Measurements from ENCODE around the gene MYH4. TPM values are rescaled to one million over a fixed set of nuclear protein-coding genes. Genes with fewer than 3 reads are reported as not detected.

Gene MYH4
- total RNA-seq, result not detected
- polyA plus RNA-seq, result not detected

DNA sequence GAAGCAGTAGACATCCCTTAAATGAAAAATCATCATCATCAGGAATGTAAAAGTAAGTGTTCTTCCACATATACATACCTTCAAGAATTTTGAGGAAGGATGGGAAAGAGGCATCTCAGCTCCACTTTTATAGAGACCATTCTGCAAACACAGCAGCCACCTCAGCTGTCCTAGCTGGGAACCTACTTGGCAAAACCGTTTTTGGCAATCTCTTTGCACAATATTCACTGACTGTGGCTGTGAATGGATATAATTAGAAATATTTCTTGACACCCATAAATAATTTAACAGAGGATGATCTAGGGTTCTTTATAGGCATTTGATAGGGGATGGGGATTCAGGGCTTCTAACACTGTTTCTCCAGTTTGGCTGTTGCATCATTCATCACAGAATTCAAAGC lies at the start of gene MYH4:
Gene MYH4 (minus strand): TSS at position 101 of the 400 bp plus-strand sequence. CDS start 2,814 bp downstream, outside the sequence.
- Mint-ChIP-seq H3K27me3 (no peaks in the 10 kb centered on the region), H3K4me3 (no peak within 1 kb of the TSS), H3K4me1 (no peaks in the 10 kb centered on the region), H3K36me3 (no peaks in the 10 kb centered on the region), H3K9me3 (peaks cover 0 to 3% (median under 1%) of the 10 kb centered on the region in 7 donors), H3K27ac (no peak within 1 kb of the TSS)
- no peak within 1 kb of the TSS for H3K27ac ChIP-seq (ENCODE audit: insufficient read depth, low read length, poor library complexity, severe bottlenecking)
- no peak within 1 kb of the TSS for H3K4me3 ChIP-seq (ENCODE audit: low read depth, low read length)
- ATAC-seq (ENCODE audit: low read depth in 2 of 2), result no peak
- no peaks in the 10 kb centered on the region for H3K27me3 ChIP-seq (ENCODE audit: control insufficient read depth, insufficient read depth, low read length)
- no peaks in the 10 kb centered on the region for H3K9me3 ChIP-seq (ENCODE audit: control insufficient read depth in 2 of 2, low read length in 2 of 2)
- no peak for DNase-seq
- no peaks in the 10 kb centered on the region for H3K4me1 ChIP-seq (ENCODE audit: control insufficient read depth, insufficient read depth, low read length, poor library complexity, severe bottlenecking)
- H3K36me3 ChIP-seq (ENCODE audit: control insufficient read depth, insufficient read depth, low read length), result no peaks in the 10 kb centered on the region

DNA sequence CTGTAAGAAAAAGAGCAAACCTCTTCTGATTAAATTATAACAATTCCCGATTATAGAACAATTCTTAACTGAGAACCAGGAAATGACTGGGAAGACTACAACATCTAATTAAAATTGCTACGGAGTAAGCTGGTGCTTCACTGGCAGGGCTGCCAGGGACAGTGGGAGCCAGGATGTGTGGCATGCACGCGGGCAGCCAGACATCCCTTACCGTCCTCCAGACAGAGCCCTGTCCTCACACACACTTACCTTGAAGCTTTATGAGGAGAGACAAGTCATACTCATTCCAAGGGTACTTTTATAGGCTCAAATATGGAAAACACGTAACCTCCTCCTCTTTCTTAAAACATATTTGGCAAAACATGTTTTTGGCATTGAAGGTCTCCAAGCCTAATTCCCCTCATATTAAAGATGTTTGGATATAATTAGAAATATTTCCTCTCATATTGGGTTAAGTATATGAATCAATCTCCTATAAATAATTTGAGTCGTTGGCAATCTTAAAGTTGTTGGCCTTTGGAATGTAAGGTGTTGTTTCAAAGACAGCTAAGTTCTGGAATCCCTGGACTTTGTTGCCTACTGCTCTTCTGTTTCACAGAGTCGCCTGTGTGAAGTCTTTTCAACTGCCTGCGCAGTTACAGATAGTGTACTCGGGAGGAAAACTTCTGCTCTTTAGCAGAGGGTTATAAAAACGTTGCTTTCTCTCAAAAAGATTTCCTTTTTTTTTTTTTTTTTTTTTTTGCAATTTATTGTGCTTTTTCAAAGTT lies 49.1 kb upstream of the MYH4 start, which contains the start of gene MYH1:
Gene MYH1 (minus strand): TSS at position 272 of the 767 bp plus-strand sequence. CDS start 1,900 bp downstream, outside the sequence.
- Mint-ChIP-seq H3K27ac (no peak within 1 kb of the TSS), H3K27me3 (no peaks in the 10 kb centered on the region), H3K4me1 (no peaks in the 10 kb centered on the region), H3K4me3 (no peak within 1 kb of the TSS), H3K36me3 (no peaks in the 10 kb centered on the region), H3K9me3 (peaks cover 0 to 2% (median 0%) of the 10 kb centered on the region in 7 donors)
- H3K27ac ChIP-seq (ENCODE audit: insufficient read depth, low read length, poor library complexity, severe bottlenecking), result no peak within 1 kb of the TSS
- ATAC-seq (ENCODE audit: low read depth in 2 of 2) (no peak), DNase-seq (no peak)
- no peaks in the 10 kb centered on the region for H3K36me3 ChIP-seq (ENCODE audit: control insufficient read depth, insufficient read depth, low read length)
- no peaks in the 10 kb centered on the region for H3K9me3 ChIP-seq (ENCODE audit: control insufficient read depth in 2 of 2, low read length in 2 of 2)
- no peak within 1 kb of the TSS for H3K4me3 ChIP-seq (ENCODE audit: low read depth, low read length)
- H3K27me3 ChIP-seq (ENCODE audit: control insufficient read depth, insufficient read depth, low read length), result no peaks in the 10 kb centered on the region
- no peaks in the 10 kb centered on the region for H3K4me1 ChIP-seq (ENCODE audit: control insufficient read depth, insufficient read depth, low read length, poor library complexity, severe bottlenecking)

- H3K4me1 ChIP-seq (ENCODE audit: control insufficient read depth, insufficient read depth, low read length, poor library complexity, severe bottlenecking), result no peaks in the 10 kb centered on the region
- H3K27me3 Mint-ChIP-seq, result no peaks in the 10 kb centered on the region
- no peak overlapping the region for H3K27ac Mint-ChIP-seq
- H3K4me3 Mint-ChIP-seq, result no peak overlapping the region
- H3K27ac ChIP-seq (ENCODE audit: insufficient read depth, low read length, poor library complexity, severe bottlenecking), result no peak overlapping the region
- H3K36me3 ChIP-seq (ENCODE audit: control insufficient read depth, insufficient read depth, low read length), result no peaks in the 10 kb centered on the region
- ATAC-seq (ENCODE audit: low read depth in 2 of 2) (no peak), DNase-seq (no peak)
- H3K27me3 ChIP-seq (ENCODE audit: control insufficient read depth, insufficient read depth, low read length), result no peaks in the 10 kb centered on the region
- no peak overlapping the region for H3K4me3 ChIP-seq (ENCODE audit: low read depth, low read length)
- no peaks in the 10 kb centered on the region for H3K36me3 Mint-ChIP-seq
- H3K9me3 Mint-ChIP-seq, result no peaks in the 10 kb centered on the region
- H3K4me1 Mint-ChIP-seq, result no peaks in the 10 kb centered on the region
- H3K9me3 ChIP-seq (ENCODE audit: control insufficient read depth in 2 of 2, low read length in 2 of 2), result no peaks in the 10 kb centered on the region
Observed at GRCh38 chr17:10516638-10517037, 47.3 kb upstream of the MYH4 start.

DNA sequence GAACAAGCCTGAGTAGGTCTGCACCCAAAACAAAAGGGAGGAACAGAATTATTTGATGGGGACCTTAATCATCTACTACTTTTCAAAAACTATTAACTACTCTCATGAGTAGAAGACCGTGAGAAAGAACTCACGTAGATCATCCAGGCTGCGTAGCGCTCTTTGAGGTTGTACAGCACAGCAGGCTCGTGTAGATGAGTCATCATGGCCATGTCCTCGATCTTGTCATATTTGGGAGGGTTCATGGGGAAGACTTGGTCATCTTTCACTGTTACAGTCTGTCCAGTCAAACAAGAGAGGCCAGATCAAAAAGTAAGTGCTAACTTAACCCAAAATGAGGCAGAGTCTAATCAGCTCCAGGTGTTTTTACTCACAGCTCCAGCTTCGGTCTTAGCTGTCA lies 46.7 kb upstream of the MYH4 start:
- Histone ChIP-seq H3K4me3 (ENCODE audit: low read depth, low read length) (no peak overlapping the region), H3K27me3 (ENCODE audit: control insufficient read depth, insufficient read depth, low read length) (no peaks in the 10 kb centered on the region), H3K9me3 (ENCODE audit: control insufficient read depth in 2 of 2, low read length in 2 of 2) (no peaks in the 10 kb centered on the region), H3K4me1 (ENCODE audit: control insufficient read depth, insufficient read depth, low read length, poor library complexity, severe bottlenecking) (no peaks in the 10 kb centered on the region), H3K36me3 (ENCODE audit: control insufficient read depth, insufficient read depth, low read length) (no peaks in the 10 kb centered on the region), H3K27ac (ENCODE audit: insufficient read depth, low read length, poor library complexity, severe bottlenecking) (no peak overlapping the region)
- H3K4me1 Mint-ChIP-seq, result no peaks in the 10 kb centered on the region
- peaks cover 0 to 1% (median 0%) of the 10 kb centered on the region in 7 donors for H3K9me3 Mint-ChIP-seq
- H3K4me3 Mint-ChIP-seq, result no peak overlapping the region
- H3K36me3 Mint-ChIP-seq, result no peaks in the 10 kb centered on the region
- H3K27ac Mint-ChIP-seq, result no peak overlapping the region
- DNase-seq (no peak), ATAC-seq (ENCODE audit: low read depth in 2 of 2) (no peak)
- no peaks in the 10 kb centered on the region for H3K27me3 Mint-ChIP-seq

DNA sequence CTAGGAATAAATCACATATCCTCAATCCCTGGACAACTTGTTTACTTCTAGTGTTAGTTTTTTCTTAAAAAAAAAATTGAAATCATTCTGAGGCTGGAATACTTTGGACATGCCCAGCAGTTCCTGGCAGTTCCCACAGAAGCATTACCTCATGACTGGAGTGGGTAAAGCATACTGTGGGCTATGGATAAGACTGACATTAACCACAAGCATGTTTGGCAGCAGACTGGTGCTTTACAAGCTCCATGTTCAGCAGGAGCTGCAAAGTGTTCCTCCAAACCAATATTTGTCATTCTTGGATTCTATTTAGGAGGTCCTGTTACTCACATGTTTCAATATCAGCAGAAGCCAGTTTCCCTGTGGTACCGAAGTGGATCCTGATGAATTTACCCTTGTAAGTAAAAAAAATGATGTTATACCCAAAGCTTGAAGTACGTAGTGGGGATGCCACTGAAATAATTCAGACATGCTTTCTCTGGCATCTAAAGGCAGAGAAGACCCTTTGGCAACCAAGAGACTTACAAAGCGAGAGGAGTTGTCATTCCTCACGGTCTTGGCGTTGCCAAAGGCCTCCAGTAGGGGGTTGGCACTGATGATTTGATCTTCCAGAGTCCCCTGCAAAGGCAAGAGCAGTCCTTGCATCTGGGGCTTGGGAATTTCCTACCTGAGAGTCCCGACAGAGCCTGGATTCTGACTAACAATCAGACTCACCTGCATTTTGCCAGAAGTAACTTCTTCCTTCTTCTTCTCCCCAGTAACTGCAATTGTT lies 44.1 kb upstream of the MYH4 start:
- Histone ChIP-seq H3K4me3 (ENCODE audit: low read depth, low read length) (no peak overlapping the region), H3K36me3 (ENCODE audit: control insufficient read depth, insufficient read depth, low read length) (no peaks in the 10 kb centered on the region), H3K27ac (ENCODE audit: insufficient read depth, low read length, poor library complexity, severe bottlenecking) (no peak overlapping the region), H3K9me3 (ENCODE audit: control insufficient read depth in 2 of 2, low read length in 2 of 2) (no peaks in the 10 kb centered on the region), H3K4me1 (ENCODE audit: control insufficient read depth, insufficient read depth, low read length, poor library complexity, severe bottlenecking) (no peaks in the 10 kb centered on the region), H3K27me3 (ENCODE audit: control insufficient read depth, insufficient read depth, low read length) (no peaks in the 10 kb centered on the region)
- no peaks in the 10 kb centered on the region for H3K27me3 Mint-ChIP-seq
- no peaks in the 10 kb centered on the region for H3K36me3 Mint-ChIP-seq
- H3K4me1 Mint-ChIP-seq, result no peaks in the 10 kb centered on the region
- no peak for ATAC-seq (ENCODE audit: low read depth in 2 of 2)
- no peak overlapping the region for H3K4me3 Mint-ChIP-seq
- DNase-seq, result no peak
- no peak overlapping the region for H3K27ac Mint-ChIP-seq
- H3K9me3 Mint-ChIP-seq, result peaks cover 0 to 1% (median 0%) of the 10 kb centered on the region in 7 donors

DNA sequence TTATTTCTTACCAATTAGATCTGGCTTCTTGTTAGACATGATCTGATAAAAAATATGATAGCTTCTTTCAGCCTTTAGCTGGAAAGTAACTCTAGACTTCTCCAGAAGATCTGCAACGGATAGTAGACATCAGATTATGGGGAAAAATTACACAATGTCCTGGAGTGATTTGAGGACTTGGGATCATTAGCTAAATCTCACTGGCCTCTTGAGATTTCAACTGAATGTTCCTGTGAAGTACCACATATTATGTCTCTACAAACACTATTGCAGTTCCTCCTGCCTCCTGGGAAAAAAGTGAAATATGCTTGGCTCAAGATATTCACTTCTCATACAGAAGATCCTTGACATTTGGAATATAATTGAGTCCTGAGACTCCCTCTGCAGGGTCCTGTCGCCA lies 43.5 kb upstream of the MYH4 start:
- H3K4me1 Mint-ChIP-seq, result no peaks in the 10 kb centered on the region
- DNase-seq (no peak), ATAC-seq (ENCODE audit: low read depth in 2 of 2) (no peak)
- H3K27me3 Mint-ChIP-seq, result no peaks in the 10 kb centered on the region
- H3K27ac Mint-ChIP-seq, result no peak overlapping the region
- peaks cover 0 to 1% (median 0%) of the 10 kb centered on the region in 7 donors for H3K9me3 Mint-ChIP-seq
- H3K27me3 ChIP-seq (ENCODE audit: control insufficient read depth, insufficient read depth, low read length), result no peaks in the 10 kb centered on the region
- H3K36me3 ChIP-seq (ENCODE audit: control insufficient read depth, insufficient read depth, low read length), result no peaks in the 10 kb centered on the region
- no peaks in the 10 kb centered on the region for H3K36me3 Mint-ChIP-seq
- no peak overlapping the region for H3K27ac ChIP-seq (ENCODE audit: insufficient read depth, low read length, poor library complexity, severe bottlenecking)
- no peak overlapping the region for H3K4me3 ChIP-seq (ENCODE audit: low read depth, low read length)
- H3K4me1 ChIP-seq (ENCODE audit: control insufficient read depth, insufficient read depth, low read length, poor library complexity, severe bottlenecking), result no peaks in the 10 kb centered on the region
- H3K4me3 Mint-ChIP-seq, result no peak overlapping the region
- no peaks in the 10 kb centered on the region for H3K9me3 ChIP-seq (ENCODE audit: control insufficient read depth in 2 of 2, low read length in 2 of 2)

GRCh38 chr17:10499950-10500349 lies 30.6 kb upstream of the MYH4 start:
- no peaks in the 10 kb centered on the region for H3K4me1 Mint-ChIP-seq
- Histone ChIP-seq H3K4me3 (ENCODE audit: low read depth, low read length) (no peak overlapping the region), H3K27me3 (ENCODE audit: control insufficient read depth, insufficient read depth, low read length) (no peaks in the 10 kb centered on the region), H3K27ac (ENCODE audit: insufficient read depth, low read length, poor library complexity, severe bottlenecking) (no peak overlapping the region), H3K4me1 (ENCODE audit: control insufficient read depth, insufficient read depth, low read length, poor library complexity, severe bottlenecking) (no peaks in the 10 kb centered on the region), H3K9me3 (ENCODE audit: control insufficient read depth in 2 of 2, low read length in 2 of 2) (no peaks in the 10 kb centered on the region), H3K36me3 (ENCODE audit: control insufficient read depth, insufficient read depth, low read length) (no peaks in the 10 kb centered on the region)
- ATAC-seq (ENCODE audit: low read depth in 2 of 2), result no peak
- no peak for DNase-seq
- H3K9me3 Mint-ChIP-seq, result peaks cover 0 to 5% (median 0%) of the 10 kb centered on the region in 7 donors
- H3K27ac Mint-ChIP-seq, result no peak overlapping the region
- no peaks in the 10 kb centered on the region for H3K36me3 Mint-ChIP-seq
- H3K27me3 Mint-ChIP-seq, result peaks cover 5% of the 10 kb centered on the region
- H3K4me3 Mint-ChIP-seq, result no peak overlapping the region
